GM18508 (cell line): ENCODE data around the gene TBC1D5.
A peak's percentile ranks its signal among the peaks of the same experiment; 100 is the strongest.

ENCODE experiments used
- ATAC-seq: cut with Tn5 transposase; IDR thresholded peaks from one replicate; pipeline ENCODE4 v1.9.1; 2021; ENCODE audit warnings: moderate number of reproducible peaks; ENCODE audit not compliant: insufficient read depth, unreplicated experiment

Gene TBC1D5

DNA sequence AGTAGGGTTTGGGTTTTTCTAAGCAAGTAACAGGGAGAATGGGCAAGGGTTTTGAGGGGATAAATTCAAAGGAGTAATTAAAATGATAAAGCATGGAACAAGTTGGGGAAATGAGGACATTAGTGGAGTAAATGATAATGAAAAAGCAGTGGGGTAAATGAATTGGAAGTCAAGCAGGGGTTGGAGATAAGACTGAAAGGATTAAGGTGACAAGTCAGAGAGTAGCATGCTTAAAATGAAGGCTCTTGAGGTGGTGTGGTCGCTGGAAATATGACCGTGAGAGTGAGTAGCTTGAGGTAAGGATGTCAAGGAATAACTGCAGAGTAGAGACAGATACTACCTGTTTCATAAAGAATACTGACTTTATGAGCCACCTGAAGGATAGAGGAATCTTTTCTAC lies 408.5 kb downstream of the TBC1D5 start:
- no peak for ATAC-seq

DNA sequence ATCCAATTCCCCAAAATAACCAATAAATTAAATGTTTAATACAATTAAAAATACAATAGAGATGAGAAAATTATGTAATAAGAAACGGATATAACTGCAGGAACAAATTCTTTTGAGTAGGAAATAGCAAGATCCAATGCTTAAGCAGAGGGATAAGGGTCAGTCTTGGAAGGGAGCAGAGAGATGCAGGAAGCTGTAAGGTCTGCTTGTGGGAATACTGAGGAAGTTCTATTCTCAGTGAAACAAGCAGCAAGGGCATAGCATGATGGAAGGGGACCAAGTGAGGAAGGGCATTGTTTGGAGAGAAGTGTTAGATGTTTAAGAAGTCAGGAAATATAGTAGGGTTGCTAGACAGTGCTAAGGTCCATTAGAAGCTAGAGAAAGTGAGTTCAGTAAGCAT lies 409.0 kb downstream of the TBC1D5 start:
- no peak for ATAC-seq

DNA sequence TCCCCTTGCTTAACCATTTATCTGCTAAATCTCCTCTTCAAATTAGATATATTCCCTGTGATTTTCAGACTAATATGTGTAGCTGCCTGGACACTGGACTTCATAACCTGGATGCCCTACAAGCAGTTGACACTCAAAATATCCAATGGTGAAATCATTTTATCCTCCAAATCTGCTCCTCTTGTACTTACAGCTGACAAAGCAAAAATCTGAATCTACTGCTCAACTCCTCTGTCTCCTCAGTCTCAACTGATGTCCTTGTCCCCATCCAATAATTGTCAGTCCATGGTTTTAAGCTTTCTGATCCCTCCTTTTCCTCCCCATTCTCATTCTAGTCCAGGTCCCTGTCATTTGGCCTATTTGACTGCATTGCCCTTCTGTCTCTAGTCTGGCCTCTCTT lies 411.8 kb downstream of the TBC1D5 start:
- no peak for ATAC-seq

- ATAC-seq: no peak
Measured at GRCh38 chr3:17329927-17330326, 412.5 kb downstream of the TBC1D5 start.

GRCh38 chr3:17322106-17322793 lies 420.2 kb downstream of the TBC1D5 start:
- ATAC-seq: peak; percentile 62

DNA sequence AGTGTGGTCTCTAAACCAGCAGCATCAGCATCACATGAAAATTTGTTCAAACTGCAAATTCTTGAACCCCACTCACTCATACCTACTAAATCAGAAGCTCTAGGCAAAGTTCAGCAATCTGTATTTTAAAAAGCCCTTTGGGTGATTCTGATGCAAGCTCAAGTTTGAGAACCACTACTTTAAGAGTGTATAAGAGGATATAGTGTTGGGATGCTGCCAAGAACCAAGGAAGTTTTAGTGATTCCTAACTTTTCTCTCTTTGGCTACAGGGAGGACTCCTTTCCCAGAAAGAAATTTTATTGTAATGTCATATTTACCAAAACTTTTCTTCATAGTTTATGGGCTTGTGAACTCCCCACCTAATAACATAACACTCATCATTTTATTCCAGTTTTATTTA lies 422.2 kb downstream of the TBC1D5 start:
- no peak for ATAC-seq

DNA sequence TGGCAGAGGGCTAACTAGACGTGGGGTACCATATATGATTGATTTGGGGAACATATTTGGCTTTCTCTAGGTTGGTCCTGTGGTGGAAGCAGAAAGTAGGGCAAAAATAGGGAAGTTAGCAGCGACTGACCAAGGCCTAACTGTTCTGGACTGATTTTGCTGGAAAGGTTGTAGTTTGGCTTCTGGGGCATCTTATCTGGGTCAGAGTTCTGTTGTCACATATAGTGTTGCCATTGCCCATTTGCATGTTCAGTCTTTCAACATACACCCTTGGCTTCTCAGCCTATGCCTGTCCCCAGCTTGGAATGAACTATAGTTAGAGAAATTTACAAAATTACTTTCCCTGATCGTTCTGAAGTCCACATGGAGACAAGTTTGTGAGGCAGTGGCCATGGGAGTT lies 426.5 kb downstream of the TBC1D5 start:
- ATAC-seq: no peak

- ATAC-seq: no peak
Measured at GRCh38 chr3:17314171-17314570, 428.3 kb downstream of the TBC1D5 start.

- no peak for ATAC-seq
Measured at GRCh38 chr3:17313746-17314145, 428.7 kb downstream of the TBC1D5 start.

DNA sequence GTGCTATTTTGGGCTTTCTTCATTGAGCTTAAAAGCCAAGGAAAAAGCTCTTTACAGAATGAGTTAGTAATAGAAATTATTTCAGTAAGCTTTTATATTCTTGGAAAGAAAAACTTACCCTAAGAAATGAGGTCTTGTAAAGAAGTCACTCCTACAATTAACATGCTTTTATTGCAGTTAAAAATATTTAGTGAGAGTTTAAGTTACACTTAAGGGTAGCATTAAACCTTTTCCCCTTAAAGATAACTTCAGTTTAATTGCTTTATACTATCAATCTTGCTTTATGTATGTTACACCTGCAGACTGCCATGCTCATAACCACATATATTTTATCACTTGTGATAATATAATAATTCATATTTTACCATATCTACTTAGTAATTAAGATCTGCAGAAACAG lies 431.4 kb downstream of the TBC1D5 start:
- ATAC-seq: no peak

DNA sequence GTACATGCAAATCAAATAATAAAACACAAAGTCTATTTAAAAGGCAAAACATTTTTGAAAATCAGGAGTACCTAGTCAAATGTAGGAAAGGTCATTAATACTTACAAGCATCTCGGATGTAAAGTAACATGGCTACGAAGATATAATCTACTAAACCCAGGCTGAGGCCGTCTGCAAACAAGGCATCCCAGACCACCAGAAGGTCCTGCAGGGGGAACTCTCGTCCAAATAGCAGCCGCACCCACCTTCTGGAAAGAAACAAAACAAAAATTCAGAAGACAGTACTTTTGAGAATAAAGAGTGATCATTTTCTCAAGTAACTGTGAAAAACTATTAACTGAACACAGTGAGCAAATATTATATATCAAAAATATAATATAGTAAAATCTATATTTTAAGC lies 434.5 kb downstream of the TBC1D5 start:
- no peak for ATAC-seq

DNA sequence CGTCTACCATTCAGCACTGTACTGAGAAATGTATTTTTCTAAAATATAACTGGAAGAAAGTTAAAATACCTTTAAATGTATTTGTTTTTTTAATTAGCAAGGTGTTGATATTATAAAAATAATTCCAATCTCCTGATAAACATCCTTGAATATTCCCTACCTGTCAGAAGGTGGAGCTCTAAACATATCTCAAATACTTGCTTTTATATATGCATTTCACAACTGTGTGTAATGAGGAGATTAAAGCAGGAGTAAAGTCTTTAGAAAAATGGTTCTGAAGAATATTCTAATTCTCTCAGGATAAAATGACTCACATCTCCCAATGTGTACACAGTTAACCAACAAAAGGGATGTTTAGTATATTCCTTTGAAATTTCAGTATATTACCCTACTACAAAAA lies 434.9 kb downstream of the TBC1D5 start:
- ATAC-seq: no peak

- no peak for ATAC-seq
Measured at GRCh38 chr3:17304969-17305368, 437.5 kb downstream of the TBC1D5 start.

DNA sequence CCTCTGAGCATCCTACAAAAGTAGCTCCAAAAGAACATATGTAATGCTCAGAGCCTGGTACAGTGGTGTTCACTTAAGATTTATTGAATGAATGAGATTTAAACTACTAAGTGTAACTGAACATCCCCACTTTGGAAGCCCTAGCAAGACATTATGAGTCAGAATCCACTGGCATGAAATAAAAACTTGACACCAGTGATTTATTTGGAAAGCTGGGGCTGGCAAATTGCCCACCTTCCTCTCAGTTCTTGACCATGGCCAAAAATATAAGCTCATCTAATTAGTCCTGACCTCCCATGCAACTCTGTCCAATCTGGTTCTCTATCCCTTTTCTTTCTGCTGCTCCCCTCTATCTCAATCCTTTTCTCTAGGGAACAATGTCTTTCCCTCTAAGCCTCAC lies 439.7 kb downstream of the TBC1D5 start:
- no peak for ATAC-seq

GRCh38 chr3:17302170-17302569 lies 440.3 kb downstream of the TBC1D5 start:
- ATAC-seq: no peak

- ATAC-seq: no peak
Measured at GRCh38 chr3:17301271-17301670, 441.2 kb downstream of the TBC1D5 start.

DNA sequence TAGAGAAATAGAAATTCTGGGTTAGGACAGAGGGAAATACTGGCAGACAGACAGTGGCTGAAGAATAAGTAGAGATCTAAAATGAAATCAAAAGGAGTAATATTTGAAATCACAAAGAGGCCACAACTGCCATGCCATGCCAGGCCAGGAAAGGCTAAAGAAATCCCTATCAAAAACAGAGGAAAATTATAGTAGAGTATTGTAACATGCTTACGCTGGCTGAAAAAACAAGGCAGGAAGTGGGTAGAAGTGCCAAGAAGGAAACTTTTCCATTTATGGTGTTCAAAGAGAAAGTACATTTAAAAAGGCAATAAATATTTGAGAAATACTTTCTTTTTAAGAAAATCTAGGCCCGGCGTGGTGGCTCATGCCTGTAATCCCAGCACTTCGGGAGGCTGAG lies 442.0 kb downstream of the TBC1D5 start:
- no peak for ATAC-seq

DNA sequence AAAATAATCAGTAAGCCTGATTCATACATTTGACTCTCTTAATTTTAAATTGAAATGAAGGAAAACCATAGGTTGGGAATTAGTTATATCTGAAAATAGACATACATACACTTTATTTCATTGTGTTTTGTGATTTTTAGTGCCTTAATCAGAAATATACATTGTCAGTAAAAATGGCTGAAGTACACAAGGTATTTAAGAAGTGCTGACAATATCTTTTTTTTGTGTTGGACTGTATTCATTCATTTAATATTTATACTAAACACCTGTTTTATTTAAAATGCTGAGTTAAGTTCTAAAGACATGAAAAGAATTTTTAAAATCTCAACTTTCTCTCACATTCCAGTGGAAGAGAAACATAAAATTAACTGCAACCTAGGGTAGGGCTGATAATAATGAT lies 444.4 kb downstream of the TBC1D5 start:
- ATAC-seq: no peak

DNA sequence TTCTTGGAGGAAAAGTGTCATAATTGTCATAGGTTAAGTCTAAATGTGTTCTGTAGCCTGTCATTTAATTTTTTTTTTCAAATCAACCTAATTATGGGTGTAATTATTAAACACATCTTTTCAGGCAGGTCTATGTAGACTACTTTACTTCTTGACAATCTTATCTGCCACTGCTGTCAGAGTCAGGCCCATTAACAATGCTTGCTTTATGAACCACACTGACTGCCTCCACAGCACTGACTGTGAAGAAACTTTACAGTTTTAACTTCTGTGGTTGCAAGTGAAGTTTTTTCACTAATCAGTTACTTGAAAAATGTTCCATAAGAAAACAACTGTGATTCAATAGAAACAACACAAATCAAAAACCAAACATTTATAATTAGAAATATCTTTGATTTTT lies 449.9 kb downstream of the TBC1D5 start:
- ATAC-seq: no peak

GRCh38 chr3:17290894-17291293 lies 451.5 kb downstream of the TBC1D5 start:
- ATAC-seq: no peak

- ATAC-seq: no peak
Measured at GRCh38 chr3:17288839-17289399, 453.5 kb downstream of the TBC1D5 start.

DNA sequence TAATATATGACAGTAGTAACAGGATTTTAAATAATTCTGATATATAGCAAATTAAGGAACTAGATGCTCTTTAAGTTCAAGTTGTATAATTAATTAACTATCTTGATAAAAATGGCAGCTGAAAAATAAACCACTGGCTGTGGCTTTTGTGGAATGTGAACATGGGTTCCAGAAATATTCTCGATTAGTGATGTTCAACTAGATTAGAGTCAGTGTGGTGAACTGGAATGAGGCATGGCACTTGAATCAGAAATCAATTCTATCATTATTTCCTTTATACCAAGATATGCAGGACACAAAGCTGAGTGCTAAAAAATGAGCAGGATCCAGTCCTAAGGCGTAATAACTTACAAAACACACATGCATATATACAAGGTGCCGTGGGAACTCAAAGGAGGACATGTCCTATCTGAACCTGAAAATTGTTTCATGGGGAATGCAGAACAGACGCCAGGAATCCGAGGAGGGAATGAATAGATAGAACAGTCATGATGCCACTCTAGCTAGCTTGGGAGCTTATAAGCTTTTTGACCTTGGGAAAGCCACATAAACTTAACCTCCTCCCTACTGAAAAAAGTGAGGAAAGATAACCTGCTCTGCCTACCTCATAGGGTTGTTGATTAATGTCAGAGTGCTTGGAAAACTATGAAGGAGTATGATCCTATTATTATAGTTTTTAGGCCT lies 455.3 kb downstream of the TBC1D5 start:
- ATAC-seq: no peak
